NCI-H748 treated with DMSO at 0.1 percent for 48 hours (cell line): ENCODE results near the gene LRFN4.

Experiments used
- DNase-seq: peaks from one replicate; lab custom pipeline; 2025; lab: John Stamatoyannopoulos, UW

The LRFN4 gene

DNA sequence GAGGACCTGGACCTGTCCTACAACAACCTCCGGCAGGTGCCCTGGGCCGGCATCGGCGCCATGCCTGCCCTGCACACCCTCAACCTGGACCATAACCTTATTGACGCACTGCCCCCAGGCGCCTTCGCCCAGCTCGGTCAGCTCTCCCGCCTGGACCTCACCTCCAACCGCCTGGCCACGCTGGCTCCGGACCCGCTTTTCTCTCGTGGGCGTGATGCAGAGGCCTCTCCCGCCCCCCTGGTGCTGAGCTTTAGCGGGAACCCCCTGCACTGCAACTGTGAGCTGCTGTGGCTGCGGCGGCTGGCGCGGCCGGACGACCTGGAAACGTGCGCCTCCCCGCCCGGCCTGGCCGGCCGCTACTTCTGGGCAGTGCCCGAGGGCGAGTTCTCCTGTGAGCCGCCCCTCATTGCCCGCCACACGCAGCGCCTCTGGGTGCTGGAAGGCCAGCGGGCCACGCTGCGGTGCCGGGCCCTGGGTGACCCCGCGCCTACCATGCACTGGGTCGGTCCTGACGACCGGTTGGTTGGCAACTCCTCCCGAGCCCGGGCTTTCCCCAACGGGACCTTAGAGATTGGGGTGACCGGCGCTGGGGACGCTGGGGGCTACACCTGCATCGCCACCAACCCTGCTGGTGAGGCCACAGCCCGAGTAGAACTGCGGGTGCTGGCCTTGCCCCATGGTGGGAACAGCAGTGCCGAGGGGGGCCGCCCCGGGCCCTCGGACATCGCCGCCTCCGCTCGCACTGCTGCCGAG lies 1.5 kb downstream of the LRFN4 start:
- DNase-seq: no peak

DNA sequence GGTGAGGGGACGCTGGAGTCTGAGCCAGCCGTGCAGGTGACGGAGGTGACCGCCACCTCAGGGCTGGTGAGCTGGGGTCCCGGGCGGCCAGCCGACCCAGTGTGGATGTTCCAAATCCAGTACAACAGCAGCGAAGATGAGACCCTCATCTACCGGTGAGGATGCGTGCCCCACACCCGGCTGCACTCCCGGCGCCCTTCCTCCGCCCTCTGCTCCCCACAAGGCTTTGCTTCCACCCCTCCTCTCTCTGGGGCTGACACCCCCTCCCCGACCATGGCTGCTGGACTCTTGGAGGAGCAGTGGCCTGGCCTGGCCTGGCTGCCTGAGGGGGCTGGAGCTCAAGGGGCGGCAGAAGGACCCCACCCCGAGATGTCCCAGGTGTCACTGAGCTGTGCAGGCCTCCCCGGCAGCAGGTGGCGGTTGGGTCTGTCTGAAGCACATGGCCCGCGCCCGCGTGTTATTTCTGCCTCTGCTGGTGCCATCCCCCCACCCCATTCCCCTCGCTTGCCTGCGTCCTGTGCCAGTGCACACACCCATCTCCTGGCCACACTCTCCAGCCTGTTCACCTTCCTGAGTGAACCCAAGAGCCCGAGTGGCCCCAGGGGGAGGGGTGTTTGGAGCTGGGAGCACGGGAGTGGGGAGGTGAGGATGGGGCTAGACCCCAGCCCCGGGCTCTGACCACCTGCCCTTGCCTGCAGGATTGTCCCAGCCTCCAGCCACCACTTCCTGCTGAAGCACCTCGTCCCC lies 2.2 kb downstream of the LRFN4 start:
- DNase-seq: no peak

DNA sequence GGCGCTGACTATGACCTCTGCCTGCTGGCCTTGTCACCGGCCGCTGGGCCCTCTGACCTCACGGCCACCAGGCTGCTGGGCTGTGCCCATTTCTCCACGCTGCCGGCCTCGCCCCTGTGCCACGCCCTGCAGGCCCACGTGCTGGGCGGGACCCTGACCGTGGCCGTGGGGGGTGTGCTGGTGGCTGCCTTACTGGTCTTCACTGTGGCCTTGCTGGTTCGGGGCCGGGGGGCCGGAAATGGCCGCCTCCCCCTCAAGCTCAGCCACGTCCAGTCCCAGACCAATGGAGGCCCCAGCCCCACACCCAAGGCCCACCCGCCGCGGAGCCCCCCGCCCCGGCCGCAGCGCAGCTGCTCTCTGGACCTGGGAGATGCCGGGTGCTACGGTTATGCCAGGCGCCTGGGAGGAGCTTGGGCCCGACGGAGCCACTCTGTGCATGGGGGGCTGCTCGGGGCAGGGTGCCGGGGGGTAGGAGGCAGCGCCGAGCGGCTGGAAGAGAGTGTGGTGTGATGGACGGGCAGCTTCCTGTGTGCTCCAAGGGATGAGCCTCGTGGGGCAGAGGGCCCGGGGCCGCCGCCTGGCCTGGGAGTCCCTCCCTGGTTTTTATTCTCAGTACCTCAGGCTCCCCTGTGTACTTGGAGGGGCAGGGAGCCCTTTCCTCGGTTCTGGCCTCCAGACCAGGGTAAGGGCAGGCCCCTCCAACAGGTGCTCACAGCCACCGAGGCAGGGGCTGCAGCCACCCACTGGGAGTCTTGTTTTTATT lies 3.0 kb downstream of the LRFN4 start:
- no peak for DNase-seq

DNA sequence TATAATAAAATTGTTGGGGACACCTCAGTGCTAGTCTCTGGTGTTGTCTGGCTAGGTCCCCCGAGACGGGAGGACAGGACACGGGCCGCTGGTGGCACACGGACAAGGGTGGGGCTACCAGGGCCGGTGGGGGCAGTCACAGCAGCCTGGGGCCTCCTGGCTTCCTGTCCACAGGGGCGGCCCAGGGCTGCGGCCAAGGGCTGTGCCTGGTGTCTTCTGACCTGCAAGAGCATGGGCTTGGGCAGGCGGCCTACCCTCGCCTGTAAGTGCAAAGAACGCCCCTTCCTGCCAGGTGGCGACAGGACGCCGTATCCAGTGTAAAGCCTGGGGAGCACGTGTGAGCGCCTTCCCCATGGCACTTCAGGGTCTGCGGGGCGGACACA lies 3.6 kb downstream of the LRFN4 start:
- DNase-seq: no peak

DNA sequence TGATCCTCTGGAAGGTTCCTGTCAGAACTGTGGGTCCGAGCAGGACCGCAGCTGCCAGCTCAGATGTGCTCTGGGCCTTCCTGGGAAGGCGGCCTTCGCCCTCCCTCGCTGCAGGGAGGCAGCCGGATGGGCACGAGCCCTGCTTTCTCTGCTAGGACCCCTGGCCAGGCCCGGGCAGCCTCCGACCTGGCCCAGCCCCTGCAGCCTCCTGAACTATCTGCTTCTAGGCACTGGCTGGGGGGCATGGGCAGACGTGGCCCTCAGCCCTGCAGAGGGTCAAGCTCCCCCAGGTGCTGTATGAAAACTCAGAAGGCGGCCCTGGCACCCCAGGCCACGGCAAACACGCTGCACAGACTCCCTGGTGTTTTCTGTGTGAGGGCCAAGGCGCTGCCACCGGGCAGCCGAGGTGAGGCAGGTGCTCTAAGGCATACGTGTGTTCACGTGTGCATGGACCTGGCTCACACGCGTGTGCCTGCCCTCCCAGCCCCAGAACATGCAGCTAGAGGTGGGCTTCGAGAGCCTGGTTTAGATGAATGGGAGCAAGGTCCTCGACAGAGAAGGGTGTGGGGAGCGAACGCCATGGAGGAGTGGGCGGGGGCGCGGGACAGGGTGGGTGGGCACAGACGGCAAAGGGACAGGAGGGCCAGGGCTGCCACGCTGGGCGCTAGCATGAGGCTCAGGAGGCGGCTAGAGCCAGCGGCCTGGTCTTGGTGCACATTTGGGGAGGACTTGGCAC lies 4.3 kb downstream of the LRFN4 start:
- no peak for DNase-seq

DNA sequence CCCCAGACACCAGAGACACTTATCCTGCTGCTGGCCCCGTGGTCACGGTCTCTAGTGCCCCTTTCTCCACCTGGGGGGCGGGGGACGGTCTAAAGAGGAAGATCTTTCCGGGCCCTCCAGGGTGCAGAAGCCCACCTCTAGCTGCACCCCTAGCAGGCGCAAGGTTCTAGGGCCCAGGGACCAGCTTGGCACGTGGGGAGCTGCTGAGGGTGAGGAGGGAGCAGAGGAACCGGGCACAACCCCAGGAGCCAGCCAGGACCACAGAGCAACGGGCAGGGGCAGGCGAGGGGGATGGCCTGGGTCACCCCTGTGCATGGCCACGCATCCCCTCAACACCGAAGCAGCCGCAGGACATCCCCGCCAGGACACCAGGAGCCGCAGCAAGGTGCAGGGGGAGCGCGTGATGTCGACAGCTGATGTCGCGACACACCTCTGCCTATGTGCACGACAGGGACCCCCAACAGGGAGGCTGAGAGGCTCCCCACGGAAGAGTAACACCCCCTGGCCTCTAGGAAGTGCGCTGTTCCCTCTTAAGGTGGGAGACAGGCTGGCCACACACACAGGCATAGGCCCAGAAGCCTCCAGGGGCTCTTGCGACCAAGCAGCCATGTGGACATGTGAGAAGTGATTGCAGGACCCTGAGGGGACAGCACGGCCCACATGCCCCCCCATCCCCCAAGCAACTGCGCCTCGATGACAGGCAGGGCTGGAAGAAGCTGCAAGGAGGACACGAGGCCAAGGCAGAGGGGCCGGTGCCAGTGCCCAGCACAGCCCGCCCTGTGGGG lies 5.1 kb downstream of the LRFN4 start:
- DNase-seq: no peak

DNA sequence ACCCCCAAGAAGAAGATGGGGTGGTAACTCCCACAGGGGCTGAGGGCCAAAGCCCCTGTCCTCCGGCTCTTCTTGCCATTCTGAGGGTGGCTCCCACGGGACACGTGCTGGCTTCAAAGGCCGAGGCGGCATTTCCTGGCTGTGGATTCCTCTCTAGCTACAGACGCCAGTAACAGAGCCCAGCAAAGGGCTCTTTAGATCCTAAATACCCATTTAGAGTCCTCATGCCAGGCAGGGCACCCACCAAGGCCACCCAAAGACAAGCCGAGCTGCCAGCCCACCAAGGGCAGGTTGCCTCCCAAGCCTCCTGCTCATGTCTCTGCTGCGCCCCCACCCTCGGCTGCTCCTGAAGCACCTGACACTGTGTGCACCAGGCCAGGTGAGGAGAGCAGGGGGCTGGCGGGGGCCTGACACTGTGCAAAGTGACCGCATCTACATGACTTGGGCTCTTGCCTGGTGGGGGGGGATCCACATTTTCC lies 5.7 kb downstream of the LRFN4 start:
- DNase-seq: no peak

DNA sequence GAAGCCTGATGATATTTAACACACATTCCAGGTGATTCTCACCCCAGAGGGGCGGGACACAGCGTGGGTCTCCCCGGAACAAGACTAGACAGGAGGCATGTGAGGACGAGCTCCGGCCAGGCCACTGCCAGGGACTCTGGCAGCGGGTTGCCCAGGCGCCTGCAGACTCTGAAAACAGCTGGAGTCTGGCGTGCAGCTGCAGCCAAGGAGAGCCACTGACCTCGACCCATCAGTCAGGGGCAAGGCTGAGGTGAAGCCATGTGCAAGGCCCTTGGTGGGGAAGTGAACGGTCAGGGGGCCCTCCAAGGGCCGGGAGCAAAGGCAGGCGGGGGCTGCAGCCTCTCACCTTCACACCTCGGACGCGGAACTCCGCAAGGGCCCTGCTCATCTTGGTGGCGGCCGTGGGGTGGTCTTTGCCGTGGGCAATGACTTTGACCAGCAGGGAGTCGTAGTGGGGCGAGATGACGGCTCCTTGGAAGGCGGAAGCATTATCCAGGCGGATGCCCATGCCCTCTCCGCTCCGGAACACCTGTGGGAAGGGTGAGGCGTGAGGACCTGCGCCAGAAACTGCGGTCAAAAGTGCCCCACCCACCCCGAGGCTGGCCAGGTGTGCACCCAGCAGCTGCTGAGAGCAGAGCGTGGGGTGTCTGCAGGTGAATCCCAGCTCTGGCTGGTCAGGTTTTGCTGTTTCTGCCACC lies 6.7 kb downstream of the LRFN4 start:
- no peak for DNase-seq

DNA sequence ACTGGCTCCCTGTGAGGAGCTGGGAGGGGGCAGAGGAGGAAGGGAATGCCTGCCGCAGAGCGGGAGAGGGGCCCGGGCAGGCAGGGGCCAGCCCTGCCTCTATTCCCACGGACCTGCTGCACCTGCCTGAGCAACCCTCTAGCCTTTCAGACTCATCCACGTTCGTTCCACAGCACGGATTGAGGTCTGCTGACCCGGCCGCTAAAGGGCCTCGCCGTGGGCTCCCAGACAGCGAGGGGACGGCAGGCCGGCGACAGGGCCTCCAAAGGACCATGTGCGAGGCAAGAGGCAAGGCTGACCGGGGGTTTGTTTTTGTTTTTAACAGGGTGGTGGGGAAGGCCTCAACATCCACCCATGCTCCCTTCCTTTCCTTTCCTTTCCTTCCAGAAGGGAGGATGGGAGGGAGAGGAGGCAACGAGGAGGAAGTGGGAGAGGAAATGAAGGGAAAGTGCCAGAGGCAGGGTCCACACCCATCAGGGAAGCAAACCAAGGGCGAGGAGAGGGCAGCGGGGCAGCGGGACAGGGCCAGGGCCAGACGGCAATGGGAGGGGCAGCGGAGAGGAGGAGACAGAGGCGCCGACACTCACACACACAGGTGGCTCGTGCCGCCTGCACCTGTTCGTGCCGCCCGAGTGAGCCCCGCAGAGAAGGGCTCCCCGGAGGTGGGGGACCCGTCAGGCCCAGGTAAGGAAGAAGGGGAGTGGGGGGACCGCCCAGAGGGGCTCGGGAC lies 7.5 kb downstream of the LRFN4 start:
- DNase-seq: no peak

DNA sequence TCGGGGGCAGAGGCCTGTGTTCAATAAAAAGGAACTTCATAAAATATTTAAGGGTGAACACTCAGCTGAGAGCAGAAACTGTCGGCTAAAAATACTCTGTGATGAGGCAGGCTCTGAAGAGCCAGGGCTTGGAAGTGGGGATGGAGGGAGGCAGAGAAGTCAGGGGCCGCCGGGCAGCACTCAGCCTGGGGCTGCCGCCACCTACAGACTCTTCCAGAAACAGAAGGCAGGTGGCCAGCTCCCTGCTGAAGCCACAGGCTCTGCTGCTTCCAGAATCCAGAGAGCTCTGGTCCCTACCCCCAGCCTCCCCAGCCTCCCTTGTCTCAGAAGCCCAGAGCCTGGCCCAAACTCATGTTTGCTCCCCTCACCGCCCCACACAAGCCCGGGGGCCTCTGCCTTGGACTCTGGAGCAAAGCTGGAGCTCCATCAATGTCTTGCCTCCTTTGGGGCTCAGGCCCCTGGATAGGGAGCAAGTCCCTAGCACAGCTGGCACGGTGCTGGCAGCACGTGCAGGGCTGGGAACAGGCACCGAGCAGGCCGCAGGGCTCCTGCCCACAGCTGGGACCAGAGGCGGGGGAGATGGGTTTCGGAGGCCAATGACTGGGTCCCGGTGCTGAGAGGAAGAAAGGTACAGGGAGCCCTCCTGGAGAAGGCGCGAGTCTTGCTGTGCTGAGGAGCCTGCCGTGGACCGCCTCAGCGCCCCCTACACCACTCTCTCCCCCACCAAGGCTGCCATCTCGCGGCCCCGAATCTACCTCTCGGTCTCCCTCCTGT lies 8.2 kb downstream of the LRFN4 start:
- no peak for DNase-seq

DNA sequence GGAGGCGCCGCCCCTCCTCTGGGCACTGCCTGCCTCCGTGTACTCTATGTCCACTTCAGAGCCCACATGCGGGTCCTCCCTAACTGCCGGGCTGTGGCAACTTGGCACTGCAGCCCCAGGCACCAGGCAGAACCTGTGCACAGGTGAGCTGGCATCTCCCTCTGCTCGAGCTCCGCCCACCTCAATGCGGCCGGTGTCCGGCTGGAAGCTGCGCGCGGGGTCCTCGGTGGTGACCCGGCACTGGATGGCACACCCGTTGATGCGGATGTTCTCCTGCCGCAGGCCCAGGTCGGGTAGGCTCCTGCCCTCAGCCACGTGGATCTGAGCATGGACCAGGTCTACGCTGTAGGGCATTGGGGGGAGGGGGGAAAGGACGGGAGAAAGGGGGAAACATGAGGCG lies 9.1 kb downstream of the LRFN4 start:
- no peak for DNase-seq

DNA sequence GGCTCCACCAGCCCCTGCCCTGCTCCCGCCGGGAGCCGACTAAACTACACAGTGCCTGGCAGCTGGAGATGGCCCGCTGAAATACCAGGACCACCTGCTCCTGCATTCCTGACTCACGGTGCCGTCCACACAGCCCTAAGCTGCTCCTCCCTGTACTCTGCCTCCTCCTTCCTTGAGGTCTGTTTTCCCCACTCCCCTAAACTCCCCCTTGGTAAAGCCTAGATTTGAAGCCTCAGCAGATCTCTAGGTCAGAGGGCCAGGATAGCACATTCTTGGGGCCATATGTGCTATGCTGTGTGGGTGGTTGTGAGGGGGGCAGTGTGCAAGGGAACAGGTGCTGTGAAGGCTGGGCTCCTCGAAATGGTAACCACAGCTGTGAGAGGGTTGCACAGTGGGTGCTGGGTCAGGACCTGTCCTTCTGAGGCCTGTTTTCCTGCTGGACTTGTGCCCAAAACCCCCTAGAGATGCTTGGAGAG lies 9.7 kb downstream of the LRFN4 start:
- DNase-seq: no peak

DNA sequence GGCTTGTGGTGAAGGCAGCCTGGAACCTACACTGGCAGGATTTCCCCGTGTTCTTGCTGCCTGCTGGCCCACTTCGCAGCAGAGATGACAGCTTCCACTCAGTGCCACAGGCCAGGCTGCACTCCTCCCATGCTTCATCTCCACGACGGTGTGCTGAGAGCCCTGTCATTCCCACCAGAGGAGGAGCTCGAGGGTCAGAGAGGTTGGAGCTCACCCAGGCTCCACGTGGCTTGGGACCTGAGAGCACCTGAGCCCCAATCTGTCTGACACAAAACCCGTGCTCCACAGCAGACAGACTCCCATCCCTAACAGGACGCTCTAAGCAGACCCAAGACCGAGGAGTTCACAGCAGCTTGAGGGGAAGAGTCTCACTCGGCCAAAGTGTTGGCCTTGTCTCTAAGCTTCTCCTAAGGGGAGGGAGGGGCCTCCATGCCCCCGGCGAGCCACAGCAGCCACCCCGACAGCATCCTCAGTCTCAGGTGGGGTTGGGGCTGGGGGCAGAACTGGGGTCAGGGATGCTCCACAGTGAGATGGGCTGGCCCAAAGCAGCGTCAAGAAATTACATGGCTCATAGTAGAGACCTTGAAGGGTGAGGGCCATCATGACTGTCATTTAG lies 10.7 kb downstream of the LRFN4 start:
- DNase-seq: no peak

DNA sequence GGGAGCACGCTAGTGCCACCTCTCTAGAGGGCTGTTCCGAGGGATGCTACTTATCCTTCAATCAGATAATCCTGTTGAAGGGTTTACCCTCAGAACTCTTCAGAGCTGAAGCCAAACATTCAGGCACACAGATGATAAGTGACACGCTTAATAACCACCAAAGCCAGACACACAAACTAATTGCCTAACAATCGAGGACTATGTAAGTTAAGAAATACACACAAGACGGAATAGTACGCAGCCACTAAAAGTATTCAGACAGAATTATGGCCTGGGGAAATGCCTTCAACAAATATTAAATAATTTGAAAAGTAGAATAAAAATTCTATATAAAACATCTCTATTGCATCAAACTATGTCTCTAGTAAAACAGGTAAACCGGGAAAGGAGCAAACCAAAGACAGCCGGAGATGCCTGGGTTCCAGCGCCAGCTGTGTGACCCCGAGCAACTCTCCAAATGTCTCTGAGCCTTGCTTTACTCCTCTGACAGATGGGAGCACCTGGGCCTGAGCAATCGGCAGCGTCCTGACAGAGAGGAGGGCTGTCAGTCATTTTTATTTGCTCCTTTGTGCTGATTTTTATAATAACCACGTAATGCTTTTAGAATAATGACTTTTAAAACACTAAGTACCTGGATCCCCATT lies 11.3 kb downstream of the LRFN4 start:
- DNase-seq: no peak

DNA sequence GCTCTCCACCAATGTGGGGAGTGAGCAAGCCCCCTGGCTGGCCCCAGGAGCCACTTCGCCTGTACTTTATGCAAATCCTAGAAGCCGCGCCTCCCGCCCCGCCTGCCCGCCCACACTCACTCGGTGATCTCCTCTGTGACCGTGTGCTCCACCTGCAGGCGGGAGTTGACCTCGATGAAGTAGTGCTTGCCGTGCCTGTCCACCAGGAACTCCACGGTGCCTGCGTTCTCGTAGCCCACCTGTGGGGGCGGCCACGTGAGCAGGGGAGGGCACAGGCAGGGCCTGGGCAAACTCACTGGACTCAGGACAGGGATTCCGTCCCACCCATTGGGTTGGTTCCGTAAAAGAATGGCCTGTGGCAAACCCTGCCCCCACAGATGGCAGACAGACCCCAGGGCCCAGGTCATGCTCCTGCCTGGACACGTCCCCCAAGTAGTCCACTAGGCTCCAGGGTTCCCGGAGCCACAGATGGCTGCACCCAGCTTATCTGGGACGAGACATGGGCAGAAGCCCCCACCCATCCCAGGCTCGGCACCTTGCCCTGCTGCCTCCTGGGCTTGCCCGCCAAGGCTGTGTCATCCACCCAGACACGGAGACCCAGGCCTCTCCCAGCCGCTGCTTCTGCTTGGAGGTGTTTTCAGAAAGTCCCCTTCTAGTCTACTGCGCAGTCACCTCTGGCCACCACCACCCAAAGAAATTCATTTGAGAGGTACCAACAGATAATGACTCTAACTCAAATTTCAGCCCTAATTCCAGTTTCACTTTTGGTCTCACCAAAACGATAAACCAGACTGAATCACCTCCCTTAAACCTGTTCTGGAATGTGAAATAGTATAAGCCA lies 12.1 kb downstream of the LRFN4 start:
- DNase-seq: peak; percentile 18

DNA sequence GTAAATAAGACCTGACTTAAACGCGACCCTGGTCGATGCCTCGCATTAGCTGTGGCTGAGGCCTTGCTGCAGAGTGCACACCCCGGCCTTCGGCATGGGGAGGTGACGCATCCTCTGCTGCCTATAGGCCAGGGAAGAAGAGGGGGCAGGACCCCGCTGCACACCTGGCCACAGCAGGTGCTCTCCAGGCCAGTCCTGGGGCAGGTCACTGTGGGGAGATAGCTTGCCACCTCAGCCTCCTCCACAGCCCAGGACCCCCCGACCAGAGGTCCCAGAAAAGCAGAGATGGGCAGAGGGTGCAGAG lies 12.7 kb downstream of the LRFN4 start:
- no peak for DNase-seq

DNA sequence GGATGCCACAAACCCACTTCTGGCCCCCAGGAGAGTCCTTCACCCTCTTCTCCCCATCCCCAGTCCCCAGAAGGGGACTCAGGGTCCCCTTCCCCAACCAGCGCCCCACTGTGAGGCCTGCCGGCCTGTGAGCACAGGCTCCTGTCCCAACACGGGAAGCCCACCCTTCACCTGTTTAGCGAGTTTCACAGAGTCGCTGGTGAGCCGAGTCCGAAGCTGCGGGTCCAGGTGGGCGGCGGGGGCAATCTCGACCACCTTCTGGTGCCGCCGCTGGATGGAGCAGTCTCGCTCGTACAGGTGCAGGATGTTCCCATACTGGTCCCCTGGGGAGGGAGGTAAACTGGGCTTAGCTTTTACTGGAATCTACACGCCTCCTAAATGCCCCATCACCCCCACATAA lies 13.3 kb downstream of the LRFN4 start:
- DNase-seq: no peak
